Stimulated activated effector memory CD8-positive, alpha-beta T cell treated with anti-CD3 and anti-CD28 coated beads, Interleukin-12 subunit alpha, Interleukin-12 subunit beta, amount 100 ng/mL, for 72 hours (primary cell): Measurements from ENCODE around the gene PPP1R9A.

Experiments used
- ATAC-seq: fragments of 150-1000 bp; cut with Tn5 transposase; 2 replicates; pipeline ENCODE4 v1.10.0; 2021
- DNase-seq, 2 donors: peaks; one replicate each; pipeline ENCODE4 v3.0.0; 2021 to 2022; ENCODE audit warnings: low spot score in 2 of 2
- H3K27ac Mint-ChIP-seq: one replicate; pipeline ENCODE4 v1.8.0; 2022; ENCODE audit warnings: mild to moderate bottlenecking, mixed read lengths
- H3K36me3 Mint-ChIP-seq: one replicate; pipeline ENCODE4 v1.8.0; 2022; ENCODE audit warnings: mild to moderate bottlenecking, mixed read lengths
- H3K4me1 Mint-ChIP-seq: one replicate; pipeline ENCODE4 v1.8.0; 2022; ENCODE audit warnings: mixed read lengths
- H3K4me3 Mint-ChIP-seq: one replicate; pipeline ENCODE4 v1.8.0; 2022; ENCODE audit warnings: mild to moderate bottlenecking, mixed read lengths
- H3K9me3 Mint-ChIP-seq: one replicate; pipeline ENCODE4 v1.8.0; 2022; ENCODE audit warnings: mixed read lengths

PPP1R9A gene

GRCh38 chr7:95322396-95322795, 415.0 kb downstream of the PPP1R9A start:
- Mint-ChIP-seq H3K4me1 (no peaks in the 10 kb centered on the region), H3K9me3 (peaks cover 2% of the 10 kb centered on the region), H3K27ac (no peak overlapping the region), H3K36me3 (no peaks in the 10 kb centered on the region), H3K4me3 (no peak overlapping the region)
- DNase-seq = no peak
- ATAC-seq = no peak

GRCh38 chr7:95322854-95323253, 415.5 kb downstream of the PPP1R9A start:
- Mint-ChIP-seq H3K4me1 (no peaks in the 10 kb centered on the region), H3K36me3 (no peaks in the 10 kb centered on the region), H3K4me3 (no peak overlapping the region), H3K9me3 (peaks cover 2% of the 10 kb centered on the region), H3K27ac (no peak overlapping the region)
- ATAC-seq = no peak
- no peak for DNase-seq

- DNase-seq (no peak), ATAC-seq (no peak)
- Mint-ChIP-seq H3K36me3 (no peaks in the 10 kb centered on the region), H3K4me1 (no peaks in the 10 kb centered on the region), H3K9me3 (peaks cover 2% of the 10 kb centered on the region), H3K4me3 (no peak overlapping the region), H3K27ac (no peak overlapping the region)
Measured at GRCh38 chr7:95323410-95324129, 416.2 kb downstream of the PPP1R9A start.

- Mint-ChIP-seq H3K36me3 (no peaks in the 10 kb centered on the region), H3K9me3 (peaks cover 2% of the 10 kb centered on the region), H3K4me3 (no peak within 1 kb of the TSS), H3K4me1 (no peaks in the 10 kb centered on the region), H3K27ac (no peak within 1 kb of the TSS)
- DNase-seq (no peak), ATAC-seq (no peak)
Measured at GRCh38 chr7:95324431-95324830, 417.0 kb downstream of the PPP1R9A start, which contains the start of gene PON1. Gene PON1, minus strand, starts transcription at chr7:95324532. Its CDS starts 57 bp downstream, at chr7:95324475.

GRCh38 chr7:95327356-95327755, 420.0 kb downstream of the PPP1R9A start:
- H3K9me3 Mint-ChIP-seq = peaks cover 2% of the 10 kb centered on the region
- peaks cover 14% of the 10 kb centered on the region for H3K4me1 Mint-ChIP-seq
- H3K27ac Mint-ChIP-seq = no peak overlapping the region
- ATAC-seq = no peak
- no peak for DNase-seq
- H3K4me3 Mint-ChIP-seq = no peak overlapping the region
- H3K36me3 Mint-ChIP-seq = no peaks in the 10 kb centered on the region

GRCh38 chr7:95330204-95330960, 423.0 kb downstream of the PPP1R9A start:
- ATAC-seq (peak; percentile 55), DNase-seq (peak in 1 of 2 donors; percentile 2)
- Mint-ChIP-seq H3K4me3 (peak overlapping the region; percentile 40), H3K36me3 (no peaks in the 10 kb centered on the region), H3K4me1 (peaks cover 14% of the 10 kb centered on the region), H3K9me3 (peaks cover 2% of the 10 kb centered on the region), H3K27ac (peak overlapping the region; percentile 4)

- Mint-ChIP-seq H3K9me3 (peaks cover 2% of the 10 kb centered on the region), H3K4me1 (peaks cover 14% of the 10 kb centered on the region), H3K36me3 (no peaks in the 10 kb centered on the region), H3K27ac (peak overlapping the region; percentile 4), H3K4me3 (peak overlapping the region; percentile 40)
- DNase-seq (no peak), ATAC-seq (no peak)
Measured at GRCh38 chr7:95330961-95331337, 423.6 kb downstream of the PPP1R9A start.

GRCh38 chr7:95334447-95334846, 427.1 kb downstream of the PPP1R9A start:
- H3K9me3 Mint-ChIP-seq = no peaks in the 10 kb centered on the region
- peaks cover 14% of the 10 kb centered on the region for H3K4me1 Mint-ChIP-seq
- no peak overlapping the region for H3K27ac Mint-ChIP-seq
- DNase-seq (peak in 1 of 2 donors; percentile 6), ATAC-seq (no peak)
- no peaks in the 10 kb centered on the region for H3K36me3 Mint-ChIP-seq
- no peak overlapping the region for H3K4me3 Mint-ChIP-seq

- no peak overlapping the region for H3K27ac Mint-ChIP-seq
- ATAC-seq (no peak), DNase-seq (no peak)
- no peaks in the 10 kb centered on the region for H3K36me3 Mint-ChIP-seq
- no peaks in the 10 kb centered on the region for H3K9me3 Mint-ChIP-seq
- H3K4me1 Mint-ChIP-seq = peaks cover 10% of the 10 kb centered on the region
- no peak overlapping the region for H3K4me3 Mint-ChIP-seq
Measured at GRCh38 chr7:95335093-95335492, 427.7 kb downstream of the PPP1R9A start.

- no peak overlapping the region for H3K27ac Mint-ChIP-seq
Measured at GRCh38 chr7:95338832-95339231, 431.4 kb downstream of the PPP1R9A start.

GRCh38 chr7:95340491-95340890, 433.1 kb downstream of the PPP1R9A start:
- ATAC-seq (no peak), DNase-seq (no peak)
- Mint-ChIP-seq H3K4me1 (no peaks in the 10 kb centered on the region), H3K4me3 (no peak overlapping the region), H3K9me3 (no peaks in the 10 kb centered on the region), H3K36me3 (no peaks in the 10 kb centered on the region), H3K27ac (no peak overlapping the region)

More at GRCh38 chr7:95338832-95339231, 431.4 kb downstream of the PPP1R9A start:
- DNase-seq (no peak), ATAC-seq (no peak)
- Mint-ChIP-seq H3K4me3 (no peak overlapping the region), H3K9me3 (no peaks in the 10 kb centered on the region), H3K4me1 (no peaks in the 10 kb centered on the region), H3K36me3 (no peaks in the 10 kb centered on the region)

- H3K27ac Mint-ChIP-seq = no peak overlapping the region
- no peak overlapping the region for H3K4me3 Mint-ChIP-seq
- ATAC-seq (no peak), DNase-seq (no peak)
- H3K4me1 Mint-ChIP-seq = no peaks in the 10 kb centered on the region
- no peaks in the 10 kb centered on the region for H3K36me3 Mint-ChIP-seq
- no peaks in the 10 kb centered on the region for H3K9me3 Mint-ChIP-seq
Measured at GRCh38 chr7:95342029-95342428, 434.6 kb downstream of the PPP1R9A start.

- H3K36me3 Mint-ChIP-seq = no peaks in the 10 kb centered on the region
- H3K4me1 Mint-ChIP-seq = no peaks in the 10 kb centered on the region
- no peak overlapping the region for H3K27ac Mint-ChIP-seq
- no peak for ATAC-seq
- H3K4me3 Mint-ChIP-seq = no peak overlapping the region
- DNase-seq = no peak
- no peaks in the 10 kb centered on the region for H3K9me3 Mint-ChIP-seq
Measured at GRCh38 chr7:95342642-95343307, 435.4 kb downstream of the PPP1R9A start.
